IPS-20b (cell line): ENCODE results near the gene FKBP2.

ENCODE experiments used
- H3K27ac ChIP-seq: one replicate; pipeline ENCODE4 v1.5.1; 2013; ENCODE audit warnings: low read length
- H3K27me3 ChIP-seq: 2 replicates; pipeline ENCODE4 v1.6.1; 2013; ENCODE audit warnings: mild to moderate bottlenecking, low read length, inconsistent platforms; ENCODE audit not compliant: insufficient read depth
- H3K36me3 ChIP-seq: 2 replicates; pipeline ENCODE4 v1.6.1; 2013; ENCODE audit warnings: low read depth, mild to moderate bottlenecking, inconsistent platforms, low read length, moderate library complexity; ENCODE audit not compliant: insufficient read depth
- H3K4me1 ChIP-seq: 2 replicates; pipeline ENCODE4 v1.6.1; 2013; ENCODE audit warnings: mild to moderate bottlenecking, control low read depth, inconsistent platforms, low read length, moderate library complexity; ENCODE audit not compliant: insufficient read depth
- H3K4me3 ChIP-seq: 2 replicates; pipeline ENCODE4 v1.5.1; 2013; ENCODE audit warnings: mild to moderate bottlenecking, low read length, inconsistent platforms
- H3K9ac ChIP-seq: 2 replicates; pipeline ENCODE4 v1.6.1; 2013; ENCODE audit warnings: low read depth, mild to moderate bottlenecking, inconsistent platforms, low read length, moderate library complexity
- H3K9me3 ChIP-seq: 2 replicates; pipeline ENCODE4 v1.6.1; 2013; ENCODE audit warnings: mild to moderate bottlenecking, low read depth, low read length, inconsistent platforms; ENCODE audit not compliant: insufficient read depth

Gene FKBP2

DNA sequence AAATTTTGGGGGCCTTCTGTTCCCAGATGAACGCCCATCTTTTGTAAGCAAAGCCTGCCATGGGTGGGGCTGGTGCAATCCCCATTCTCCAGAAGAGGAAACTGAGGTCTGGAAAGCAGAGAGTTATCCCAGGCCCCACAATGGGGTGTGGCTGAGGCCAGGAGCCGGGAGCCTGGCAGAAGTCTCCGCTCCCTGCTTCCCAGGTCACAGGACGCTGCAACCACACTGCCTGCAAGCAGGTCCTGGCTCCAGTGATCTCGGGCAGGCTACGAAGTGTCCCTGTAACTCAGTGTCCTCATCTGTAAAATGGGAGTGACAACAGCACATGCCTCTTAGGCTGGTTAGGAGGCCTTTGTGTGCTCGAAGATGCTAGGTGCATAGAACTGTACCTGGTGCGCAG, 12.1 kb downstream of the FKBP2 start:
- H3K27ac ChIP-seq, result no peak overlapping the region
- H3K36me3 ChIP-seq, result peaks cover 24% of the 10 kb centered on the region
- peak overlapping the region; percentile 90; the same call in 1 of the 2 replicates for H3K9ac ChIP-seq
- peaks cover 24% of the 10 kb centered on the region for H3K4me1 ChIP-seq
- no peaks in the 10 kb centered on the region for H3K9me3 ChIP-seq
- H3K27me3 ChIP-seq, result no peaks in the 10 kb centered on the region
- peak overlapping the region; percentile 94; the same call in 1 of the 2 replicates for H3K4me3 ChIP-seq

DNA sequence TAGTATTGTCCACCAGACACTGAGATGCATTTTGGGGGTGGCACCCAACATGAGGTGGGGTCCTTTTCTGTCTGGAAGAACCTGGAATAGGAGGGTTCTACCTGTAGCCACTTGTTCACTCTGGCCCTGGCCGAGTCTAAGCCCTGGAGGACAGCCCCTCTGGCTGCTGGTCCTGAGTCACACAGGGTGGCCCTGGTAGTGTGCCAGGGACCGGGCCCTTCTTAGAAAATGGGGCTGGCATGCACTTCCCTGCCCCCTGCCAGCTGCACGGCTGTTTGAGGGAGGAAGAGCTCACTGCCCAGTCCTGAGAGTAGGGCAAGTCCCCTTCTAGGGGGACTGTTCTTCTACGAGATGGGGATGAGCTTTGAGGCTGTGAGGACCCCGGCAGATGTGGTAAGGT, 12.6 kb downstream of the FKBP2 start:
- peak overlapping the region; percentile 90; the same call in 1 of the 2 replicates for H3K9ac ChIP-seq
- H3K27ac ChIP-seq, result no peak overlapping the region
- H3K4me3 ChIP-seq, result peak overlapping the region; percentile 94; the same call in 1 of the 2 replicates
- peaks cover 20% of the 10 kb centered on the region for H3K4me1 ChIP-seq
- H3K9me3 ChIP-seq, result no peaks in the 10 kb centered on the region
- H3K27me3 ChIP-seq, result no peaks in the 10 kb centered on the region
- H3K36me3 ChIP-seq, result peaks cover 29% of the 10 kb centered on the region

DNA sequence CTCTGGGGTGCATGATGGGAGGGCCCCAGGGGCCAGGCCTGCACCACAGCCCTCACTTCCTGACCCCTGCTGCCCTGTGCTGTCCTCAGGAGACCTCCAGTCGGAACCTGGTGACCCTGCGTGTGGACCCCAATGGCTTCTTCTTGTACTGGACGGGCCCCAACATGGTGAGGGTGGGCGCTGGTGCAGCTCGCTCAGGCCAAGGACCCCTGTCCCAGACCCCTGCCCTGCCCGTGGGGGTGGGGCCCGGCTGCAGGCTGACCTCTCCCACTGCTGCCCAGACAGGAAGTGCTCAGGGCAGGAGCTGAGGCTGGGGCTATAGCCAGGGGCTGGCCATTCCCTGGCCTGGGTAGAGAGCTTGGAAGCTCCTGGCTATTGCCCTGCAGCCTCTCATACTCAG, 13.4 kb downstream of the FKBP2 start:
- no peaks in the 10 kb centered on the region for H3K9me3 ChIP-seq
- no peaks in the 10 kb centered on the region for H3K27me3 ChIP-seq
- H3K27ac ChIP-seq, result no peak overlapping the region
- H3K36me3 ChIP-seq, result peaks cover 37% of the 10 kb centered on the region
- no peak overlapping the region for H3K9ac ChIP-seq
- H3K4me1 ChIP-seq, result peaks cover 13% of the 10 kb centered on the region; the same call in 1 of the 2 replicates
- no peak overlapping the region for H3K4me3 ChIP-seq

DNA sequence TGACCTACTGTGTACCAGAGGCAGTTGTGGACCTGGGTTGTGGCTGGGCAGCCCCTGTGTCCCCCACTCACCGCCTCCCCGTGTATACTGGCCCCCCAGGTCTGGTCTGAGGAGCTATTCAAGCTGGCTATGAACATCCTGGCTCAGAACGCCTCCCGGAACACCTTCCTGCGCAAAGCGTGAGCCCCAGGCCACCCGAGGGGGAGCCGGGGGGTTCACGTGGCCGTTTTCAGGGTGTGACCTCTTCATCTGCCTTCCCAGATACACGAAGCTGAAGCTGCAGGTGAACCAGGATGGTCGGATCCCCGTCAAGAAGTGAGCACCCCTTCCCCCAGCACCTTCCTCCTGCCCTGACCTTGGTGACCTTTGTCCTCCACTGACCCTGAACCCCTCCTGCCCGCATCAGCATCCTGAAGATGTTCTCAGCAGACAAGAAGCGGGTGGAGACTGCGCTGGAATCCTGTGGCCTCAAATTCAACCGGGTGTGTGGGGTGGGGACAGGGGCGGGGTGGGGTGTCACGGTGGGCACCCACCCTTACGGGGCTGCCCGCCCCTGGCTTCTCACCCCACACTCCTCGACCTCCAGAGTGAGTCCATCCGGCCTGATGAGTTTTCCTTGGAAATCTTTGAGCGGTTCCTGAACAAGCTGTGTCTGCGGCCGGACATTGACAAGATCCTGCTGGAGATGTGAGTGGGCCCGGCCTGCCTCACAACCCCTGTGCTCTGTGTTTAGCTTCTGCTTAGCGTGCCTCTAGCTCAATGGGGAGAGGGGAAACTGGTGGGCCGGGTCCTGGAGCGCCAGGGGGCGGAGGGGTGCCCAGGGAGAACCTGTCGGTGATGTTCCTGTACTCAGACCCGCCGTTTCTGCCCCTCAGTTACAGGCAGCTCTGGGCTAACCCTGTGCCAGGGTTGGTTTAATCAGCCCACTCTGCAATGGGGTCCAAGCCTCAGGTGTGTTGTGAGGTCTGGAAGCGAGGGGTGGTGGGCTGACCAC, 14.5 kb downstream of the FKBP2 start:
- no peak overlapping the region for H3K4me3 ChIP-seq
- H3K4me1 ChIP-seq, result peaks cover 3% of the 10 kb centered on the region; the same call in 1 of the 2 replicates
- H3K36me3 ChIP-seq, result peaks cover 48% of the 10 kb centered on the region
- no peak overlapping the region for H3K9ac ChIP-seq
- H3K27ac ChIP-seq, result no peak overlapping the region
- no peaks in the 10 kb centered on the region for H3K27me3 ChIP-seq
- no peaks in the 10 kb centered on the region for H3K9me3 ChIP-seq

DNA sequence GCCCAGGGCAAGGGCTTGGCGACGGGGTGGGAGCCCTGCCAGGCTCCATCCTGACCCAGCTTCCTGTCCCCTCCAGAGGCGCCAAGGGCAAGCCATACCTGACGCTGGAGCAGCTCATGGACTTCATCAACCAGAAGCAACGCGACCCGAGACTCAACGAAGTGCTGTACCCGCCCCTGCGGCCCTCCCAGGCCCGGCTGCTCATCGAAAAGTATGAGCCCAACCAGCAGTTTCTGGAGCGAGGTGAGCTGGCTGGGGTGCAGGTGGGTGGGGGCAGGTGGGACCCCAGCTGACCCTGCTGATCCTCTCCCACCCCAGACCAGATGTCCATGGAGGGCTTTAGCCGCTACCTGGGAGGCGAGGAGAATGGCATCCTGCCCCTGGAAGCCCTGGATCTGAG, 15.4 kb downstream of the FKBP2 start:
- Histone ChIP-seq H3K4me3 (no peak overlapping the region), H3K27ac (no peak overlapping the region), H3K9ac (no peak overlapping the region), H3K36me3 (peaks cover 57% of the 10 kb centered on the region), H3K9me3 (no peaks in the 10 kb centered on the region), H3K4me1 (no peaks in the 10 kb centered on the region), H3K27me3 (no peaks in the 10 kb centered on the region)

DNA sequence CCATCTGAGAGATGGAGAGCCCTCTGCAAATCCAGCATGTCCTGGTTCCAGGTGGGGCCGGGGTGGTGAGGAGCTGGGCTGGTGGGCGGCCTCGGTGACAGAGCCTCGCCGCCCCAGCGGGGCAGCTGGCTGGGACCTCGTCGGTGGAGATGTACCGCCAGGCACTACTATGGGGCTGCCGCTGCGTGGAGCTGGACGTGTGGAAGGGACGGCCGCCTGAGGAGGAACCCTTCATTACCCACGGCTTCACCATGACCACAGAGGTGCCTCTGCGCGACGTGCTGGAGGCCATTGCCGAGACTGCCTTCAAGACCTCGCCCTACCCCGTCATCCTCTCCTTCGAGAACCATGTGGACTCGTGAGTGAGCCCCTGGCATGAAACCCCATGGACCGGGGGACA, 17.5 kb downstream of the FKBP2 start:
- H3K27ac ChIP-seq, result no peak overlapping the region
- no peaks in the 10 kb centered on the region for H3K27me3 ChIP-seq
- H3K9me3 ChIP-seq, result no peaks in the 10 kb centered on the region
- peaks cover 1% of the 10 kb centered on the region; the same call in 1 of the 2 replicates for H3K4me1 ChIP-seq
- peaks cover 77% of the 10 kb centered on the region for H3K36me3 ChIP-seq
- no peak overlapping the region for H3K9ac ChIP-seq
- H3K4me3 ChIP-seq, result no peak overlapping the region

DNA sequence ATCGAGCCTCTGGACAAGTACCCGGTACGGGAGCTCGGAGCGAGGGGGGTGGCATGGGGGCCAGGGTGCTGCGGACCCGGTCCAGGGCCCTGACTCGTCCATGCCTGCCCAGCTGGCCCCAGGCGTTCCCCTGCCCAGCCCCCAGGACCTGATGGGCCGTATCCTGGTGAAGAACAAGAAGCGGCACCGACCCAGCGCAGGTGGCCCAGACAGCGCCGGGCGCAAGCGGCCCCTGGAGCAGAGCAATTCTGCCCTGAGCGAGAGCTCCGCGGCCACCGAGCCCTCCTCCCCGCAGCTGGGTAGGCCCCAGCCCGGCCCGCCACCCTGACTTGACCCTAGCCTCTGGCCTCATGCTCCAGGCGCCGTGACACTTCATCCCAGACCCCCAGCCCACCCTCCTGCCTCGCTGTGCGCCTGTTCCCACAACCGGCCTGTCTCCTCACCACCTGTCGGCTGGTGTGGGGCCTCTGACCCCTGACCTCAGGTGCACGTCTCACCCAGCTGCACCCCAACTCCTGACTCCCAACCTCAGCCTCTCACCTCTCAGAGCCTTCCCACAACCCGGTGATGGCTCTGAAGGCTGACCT, 18.1 kb downstream of the FKBP2 start:
- Histone ChIP-seq H3K36me3 (peaks cover 84% of the 10 kb centered on the region), H3K27me3 (no peaks in the 10 kb centered on the region), H3K9ac (no peak overlapping the region), H3K9me3 (no peaks in the 10 kb centered on the region), H3K4me1 (peaks cover 3% of the 10 kb centered on the region; the same call in 1 of the 2 replicates), H3K4me3 (no peak overlapping the region), H3K27ac (no peak overlapping the region)

DNA sequence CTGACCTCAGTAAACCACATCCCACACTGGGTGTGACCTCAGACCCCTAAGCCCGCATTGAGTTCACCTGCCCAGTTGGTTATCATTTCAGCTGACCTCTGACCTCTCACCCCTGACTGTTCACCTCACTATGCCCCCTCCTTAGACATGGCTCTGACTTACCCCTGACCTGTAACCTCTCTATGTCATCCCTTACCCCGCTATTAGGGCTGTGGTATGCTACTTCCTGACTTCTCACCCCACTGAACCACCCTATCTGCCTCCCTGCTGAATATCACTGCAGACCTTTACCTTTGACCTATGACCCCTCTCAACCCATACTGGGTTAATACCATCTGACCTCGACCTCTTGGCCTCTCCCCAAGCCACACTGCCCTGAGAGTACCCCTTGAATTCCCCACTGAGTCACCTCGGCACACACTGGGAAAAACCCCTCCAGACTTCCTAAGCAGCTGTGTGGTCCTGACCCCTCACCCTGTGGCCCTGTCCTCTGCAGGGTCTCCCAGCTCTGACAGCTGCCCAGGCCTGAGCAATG, 18.7 kb downstream of the FKBP2 start:
- no peak overlapping the region for H3K27ac ChIP-seq
- H3K4me1 ChIP-seq, result peaks cover 3% of the 10 kb centered on the region; the same call in 1 of the 2 replicates
- no peaks in the 10 kb centered on the region for H3K9me3 ChIP-seq
- H3K27me3 ChIP-seq, result no peaks in the 10 kb centered on the region
- no peak overlapping the region for H3K4me3 ChIP-seq
- peaks cover 88% of the 10 kb centered on the region for H3K36me3 ChIP-seq
- no peak overlapping the region for H3K9ac ChIP-seq

DNA sequence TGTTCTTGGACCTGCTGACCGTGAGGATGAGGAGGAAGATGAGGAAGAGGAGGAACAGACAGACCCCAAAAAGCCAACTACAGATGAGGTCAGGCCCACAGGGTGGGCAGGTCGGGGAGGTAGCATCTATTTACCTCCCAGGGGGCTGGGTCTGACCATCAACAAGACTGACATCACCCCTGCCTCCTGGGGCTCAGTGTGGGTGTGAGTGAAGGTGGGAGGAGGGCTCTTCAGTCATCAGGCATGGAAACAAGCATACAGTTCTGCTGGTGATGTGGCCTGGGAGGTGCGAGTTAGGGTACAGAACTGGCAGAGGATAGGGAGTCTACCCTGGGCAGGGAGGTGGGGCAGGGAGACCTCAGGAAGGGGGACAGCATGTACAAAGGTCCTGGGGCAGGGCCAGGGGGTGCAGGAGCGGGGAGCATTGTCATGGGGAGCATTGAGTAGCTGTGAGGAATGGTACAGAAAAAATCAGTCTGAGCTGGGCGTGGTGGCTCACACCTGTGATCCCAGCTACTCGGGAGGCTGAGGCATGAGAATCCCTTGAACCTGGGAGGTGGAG, 19.3 kb downstream of the FKBP2 start:
- no peak overlapping the region for H3K27ac ChIP-seq
- no peak overlapping the region for H3K9ac ChIP-seq
- H3K9me3 ChIP-seq, result no peaks in the 10 kb centered on the region
- H3K27me3 ChIP-seq, result no peaks in the 10 kb centered on the region
- peaks cover 3% of the 10 kb centered on the region; the same call in 1 of the 2 replicates for H3K4me1 ChIP-seq
- H3K4me3 ChIP-seq, result no peak overlapping the region
- peaks cover 85% of the 10 kb centered on the region for H3K36me3 ChIP-seq

DNA sequence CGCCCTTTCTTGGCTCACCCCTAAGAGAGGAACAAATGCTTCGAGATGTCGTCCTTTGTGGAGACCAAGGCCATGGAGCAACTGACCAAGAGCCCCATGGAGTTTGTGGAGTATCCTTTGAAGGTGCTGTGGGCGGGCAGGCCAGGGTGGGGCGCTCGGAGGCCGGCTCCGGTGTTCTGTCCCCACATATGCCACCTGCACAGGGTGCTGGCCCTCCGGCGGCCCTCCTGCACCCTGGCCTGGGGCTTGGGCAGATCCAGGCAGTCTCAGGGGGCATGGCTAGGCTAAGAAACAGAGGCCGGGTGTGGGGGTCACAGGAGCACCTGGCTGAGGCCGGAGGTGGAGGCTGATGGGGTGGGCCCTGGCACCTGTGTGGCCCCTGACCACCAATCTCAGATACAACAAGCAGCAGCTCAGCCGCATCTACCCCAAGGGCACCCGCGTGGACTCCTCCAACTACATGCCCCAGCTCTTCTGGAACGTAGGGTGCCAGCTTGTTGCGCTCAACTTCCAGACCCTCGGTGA, 20.7 kb downstream of the FKBP2 start:
- Histone ChIP-seq H3K9ac (no peak overlapping the region), H3K27ac (no peak overlapping the region), H3K4me1 (peaks cover 3% of the 10 kb centered on the region; the same call in 1 of the 2 replicates), H3K9me3 (no peaks in the 10 kb centered on the region), H3K4me3 (no peak overlapping the region), H3K27me3 (no peaks in the 10 kb centered on the region), H3K36me3 (peaks cover 85% of the 10 kb centered on the region)

DNA sequence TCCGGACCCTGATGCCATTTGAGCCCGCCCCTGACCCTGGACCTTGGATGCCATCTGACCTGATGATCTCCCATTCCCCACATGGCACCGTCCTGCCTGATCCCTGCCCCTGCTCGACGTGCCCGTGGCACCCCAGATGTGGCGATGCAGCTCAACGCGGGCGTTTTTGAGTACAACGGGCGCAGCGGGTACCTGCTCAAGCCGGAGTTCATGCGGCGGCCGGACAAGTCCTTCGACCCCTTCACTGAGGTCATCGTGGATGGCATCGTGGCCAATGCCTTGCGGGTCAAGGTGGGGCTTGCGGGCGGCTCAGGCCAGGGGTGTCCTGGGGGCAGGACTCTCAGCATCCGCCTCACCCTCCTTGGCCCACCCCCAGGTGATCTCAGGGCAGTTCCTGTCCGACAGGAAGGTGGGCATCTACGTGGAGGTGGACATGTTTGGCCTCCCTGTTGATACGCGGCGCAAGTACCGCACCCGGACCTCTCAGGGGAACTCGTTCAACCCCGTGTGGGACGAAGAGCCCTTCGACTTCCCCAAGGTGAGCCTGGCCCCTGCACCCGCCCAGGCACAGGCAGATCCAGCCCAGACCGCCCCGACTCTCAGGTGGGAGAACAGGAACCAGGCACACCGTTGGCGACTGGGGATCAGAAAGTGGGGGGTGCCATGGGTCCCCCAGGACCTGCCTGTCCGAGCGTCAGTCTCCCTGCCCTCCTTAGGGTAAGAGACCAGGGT, 21.5 kb downstream of the FKBP2 start:
- Histone ChIP-seq H3K4me3 (no peak overlapping the region), H3K4me1 (peaks cover 3% of the 10 kb centered on the region; the same call in 1 of the 2 replicates), H3K9ac (no peak overlapping the region), H3K27me3 (no peaks in the 10 kb centered on the region), H3K9me3 (no peaks in the 10 kb centered on the region), H3K36me3 (peaks cover 89% of the 10 kb centered on the region), H3K27ac (no peak overlapping the region)
